ENCODE results near the gene TBL1X. TPM values are rescaled to one million over a fixed set of nuclear protein-coding genes. Genes with fewer than 3 reads are reported as not detected.

TBL1X gene
- total RNA-seq, 1 experiment from 2014 or later = 14.6 TPM

DNA sequence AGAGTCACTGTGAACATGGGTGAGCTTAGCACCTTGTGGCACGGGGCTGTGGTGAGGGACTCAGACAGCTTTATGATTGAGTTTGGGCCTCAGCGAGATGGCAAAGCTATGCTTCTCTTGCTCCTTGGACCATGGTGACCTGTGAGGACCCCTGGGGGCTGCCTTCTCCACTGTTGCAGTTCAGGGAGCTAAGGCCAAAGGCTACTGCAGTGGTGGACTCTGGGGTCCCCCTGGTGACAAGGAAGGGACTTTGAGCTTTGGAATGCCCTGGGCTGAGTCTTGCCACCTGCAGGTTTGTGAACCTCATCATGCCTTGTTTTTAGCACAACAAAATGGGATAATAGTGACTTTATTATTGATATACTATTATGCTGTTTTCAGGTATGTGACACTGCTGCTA lies 36.5 kb downstream of the TBL1X start:
- DNase-seq (ENCODE audit: low read depth, low spot score) (no peak), ATAC-seq (no peak)
- no TSS peak for BruUV-seq (replicated peaks)
- Histone ChIP-seq H3K27me3 (ENCODE audit: control insufficient read depth, insufficient read depth, low read length) (no peaks in the 10 kb centered on the region), H3K4me3 (ENCODE audit: low read depth in 2 of 2, low read length in 2 of 2) (no peak overlapping the region), H3K4me1 (ENCODE audit: control insufficient read depth, insufficient read depth, low read length) (no peaks in the 10 kb centered on the region), H3K36me3 (ENCODE audit: control insufficient read depth, insufficient read depth, low read length) (no peaks in the 10 kb centered on the region), H3K9me3 (ENCODE audit: control insufficient read depth, insufficient read depth, low read depth, low read length) (no peaks in the 10 kb centered on the region), H3K27ac (ENCODE audit: low read length) (no peak overlapping the region)
- intact Hi-C loops (cut with micrococcal nuclease; ENCODE audit: unreplicated experiment) = no loop called here
- ChIA-PET POLR2A (no interaction called here), CTCF (no interaction called here)
- TF ChIP-seq, protein P1, sequence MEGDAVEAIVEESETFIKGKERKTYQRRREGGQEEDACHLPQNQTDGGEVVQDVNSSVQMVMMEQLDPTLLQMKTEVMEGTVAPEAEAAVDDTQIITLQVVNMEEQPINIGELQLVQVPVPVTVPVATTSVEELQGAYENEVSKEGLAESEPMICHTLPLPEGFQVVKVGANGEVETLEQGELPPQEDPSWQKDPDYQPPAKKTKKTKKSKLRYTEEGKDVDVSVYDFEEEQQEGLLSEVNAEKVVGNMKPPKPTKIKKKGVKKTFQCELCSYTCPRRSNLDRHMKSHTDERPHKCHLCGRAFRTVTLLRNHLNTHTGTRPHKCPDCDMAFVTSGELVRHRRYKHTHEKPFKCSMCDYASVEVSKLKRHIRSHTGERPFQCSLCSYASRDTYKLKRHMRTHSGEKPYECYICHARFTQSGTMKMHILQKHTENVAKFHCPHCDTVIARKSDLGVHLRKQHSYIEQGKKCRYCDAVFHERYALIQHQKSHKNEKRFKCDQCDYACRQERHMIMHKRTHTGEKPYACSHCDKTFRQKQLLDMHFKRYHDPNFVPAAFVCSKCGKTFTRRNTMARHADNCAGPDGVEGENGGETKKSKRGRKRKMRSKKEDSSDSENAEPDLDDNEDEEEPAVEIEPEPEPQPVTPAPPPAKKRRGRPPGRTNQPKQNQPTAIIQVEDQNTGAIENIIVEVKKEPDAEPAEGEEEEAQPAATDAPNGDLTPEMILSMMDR (IDR thresholded peaks at IDR 0.05) = no peak
- TF ChIP-seq SIN3A (IDR thresholded peaks at IDR 0.05; ENCODE audit: borderline replicate concordance, insufficient read depth, low read depth, low read length) (no peak), POLR2AphosphoS5 (IDR thresholded peaks at IDR 0.05; ENCODE audit: low read depth, low read length) (no peak), TCF7L2 (IDR thresholded peaks at IDR 0.05; ENCODE audit: low read depth, low read length) (no peak)
- TF ChIP-seq, protein P2, sequence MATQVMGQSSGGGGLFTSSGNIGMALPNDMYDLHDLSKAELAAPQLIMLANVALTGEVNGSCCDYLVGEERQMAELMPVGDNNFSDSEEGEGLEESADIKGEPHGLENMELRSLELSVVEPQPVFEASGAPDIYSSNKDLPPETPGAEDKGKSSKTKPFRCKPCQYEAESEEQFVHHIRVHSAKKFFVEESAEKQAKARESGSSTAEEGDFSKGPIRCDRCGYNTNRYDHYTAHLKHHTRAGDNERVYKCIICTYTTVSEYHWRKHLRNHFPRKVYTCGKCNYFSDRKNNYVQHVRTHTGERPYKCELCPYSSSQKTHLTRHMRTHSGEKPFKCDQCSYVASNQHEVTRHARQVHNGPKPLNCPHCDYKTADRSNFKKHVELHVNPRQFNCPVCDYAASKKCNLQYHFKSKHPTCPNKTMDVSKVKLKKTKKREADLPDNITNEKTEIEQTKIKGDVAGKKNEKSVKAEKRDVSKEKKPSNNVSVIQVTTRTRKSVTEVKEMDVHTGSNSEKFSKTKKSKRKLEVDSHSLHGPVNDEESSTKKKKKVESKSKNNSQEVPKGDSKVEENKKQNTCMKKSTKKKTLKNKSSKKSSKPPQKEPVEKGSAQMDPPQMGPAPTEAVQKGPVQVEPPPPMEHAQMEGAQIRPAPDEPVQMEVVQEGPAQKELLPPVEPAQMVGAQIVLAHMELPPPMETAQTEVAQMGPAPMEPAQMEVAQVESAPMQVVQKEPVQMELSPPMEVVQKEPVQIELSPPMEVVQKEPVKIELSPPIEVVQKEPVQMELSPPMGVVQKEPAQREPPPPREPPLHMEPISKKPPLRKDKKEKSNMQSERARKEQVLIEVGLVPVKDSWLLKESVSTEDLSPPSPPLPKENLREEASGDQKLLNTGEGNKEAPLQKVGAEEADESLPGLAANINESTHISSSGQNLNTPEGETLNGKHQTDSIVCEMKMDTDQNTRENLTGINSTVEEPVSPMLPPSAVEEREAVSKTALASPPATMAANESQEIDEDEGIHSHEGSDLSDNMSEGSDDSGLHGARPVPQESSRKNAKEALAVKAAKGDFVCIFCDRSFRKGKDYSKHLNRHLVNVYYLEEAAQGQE (IDR thresholded peaks at IDR 0.05; ENCODE audit: insufficient read depth in 1 of 2, low read depth in 2 of 2, low read length in 1 of 2) = no peak
- in situ Hi-C loops (cut with HindIII; ENCODE audit: low pct_unique_long_range_greater_than_20kb, low sequenced_read_pairs) = no loop called here

DNA sequence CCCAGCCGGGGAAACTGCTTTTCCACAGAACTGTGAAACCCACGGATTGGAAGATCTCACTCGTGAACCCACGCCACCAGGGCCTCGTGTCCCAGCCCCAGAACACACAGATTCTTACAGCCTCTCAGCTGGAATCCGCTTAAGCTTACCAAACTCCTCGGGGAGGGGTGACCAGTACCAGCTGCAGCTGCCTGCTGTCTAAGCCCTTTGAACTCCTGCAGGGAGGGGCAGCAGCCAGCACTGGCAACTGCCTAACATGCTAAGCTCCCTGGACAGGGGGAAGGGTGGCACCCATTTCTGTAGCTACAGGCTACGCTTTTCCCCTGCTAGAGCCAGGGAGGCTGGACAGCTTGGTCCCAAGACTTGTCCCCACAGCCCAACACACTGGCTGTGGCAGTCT lies 38.4 kb downstream of the TBL1X start:
- no peak for TF ChIP-seq TCF7L2 (IDR thresholded peaks at IDR 0.05; ENCODE audit: low read depth, low read length)
- no peak for TF ChIP-seq SIN3A (IDR thresholded peaks at IDR 0.05; ENCODE audit: borderline replicate concordance, insufficient read depth, low read depth, low read length)
- TF ChIP-seq, protein P2 (IDR thresholded peaks at IDR 0.05; ENCODE audit: insufficient read depth in 1 of 2, low read depth in 2 of 2, low read length in 1 of 2) = no peak
- TF ChIP-seq, protein P1 (IDR thresholded peaks at IDR 0.05) = no peak
- Histone ChIP-seq H3K27ac (ENCODE audit: low read length) (no peak overlapping the region), H3K4me1 (ENCODE audit: control insufficient read depth, insufficient read depth, low read length) (no peaks in the 10 kb centered on the region), H3K4me3 (ENCODE audit: low read depth in 2 of 2, low read length in 2 of 2) (no peak overlapping the region), H3K36me3 (ENCODE audit: control insufficient read depth, insufficient read depth, low read length) (no peaks in the 10 kb centered on the region), H3K27me3 (ENCODE audit: control insufficient read depth, insufficient read depth, low read length) (no peaks in the 10 kb centered on the region), H3K9me3 (ENCODE audit: control insufficient read depth, insufficient read depth, low read depth, low read length) (no peaks in the 10 kb centered on the region)
- no peak for ATAC-seq
- intact Hi-C loops (cut with micrococcal nuclease; ENCODE audit: unreplicated experiment) = no loop called here
- in situ Hi-C loops (cut with HindIII; ENCODE audit: low pct_unique_long_range_greater_than_20kb, low sequenced_read_pairs) = no loop called here
- no peak for DNase-seq (ENCODE audit: low read depth, low spot score)
- BruUV-seq (replicated peaks) = no TSS peak
- CTCF ChIA-PET = no interaction called here
- POLR2A ChIA-PET = no interaction called here
